Activated B cell treated with CpG ODN at 0.5 μM for 24 hours (primary cell): ENCODE measurements around the gene TRIM31. TPM values are rescaled to one million over a fixed set of nuclear protein-coding genes. Genes with fewer than 3 reads are reported as not detected.
"Not testable (repeated sequence)": the region's sequence is repeated elsewhere in the genome, so short reads cannot be mapped to it uniquely, and the experiment has no call there.

Experiments
- ATAC-seq: fragments of 200-7000 bp; cut with Tn5 transposase; one replicate; pipeline ENCODE4 v1.10.0; 2021; ENCODE audit warnings: low read depth, mild to moderate bottlenecking, moderate library complexity
- CTCF ChIA-PET: fragments of 350-600 bp; sonication (Branson Sonifier 250); formaldehyde crosslinking; loops from one replicate; lab custom pipeline; 2021; ENCODE audit warnings: antibody characterized with exemption; lab: Charles Lee
- POLR2A ChIA-PET: fragments of 350-600 bp; sonication (Branson Sonifier 250); formaldehyde crosslinking; loops from one replicate; lab custom pipeline; 2021; ENCODE audit warnings: antibody characterized with exemption; lab: Charles Lee
- DNase-seq: peaks from one replicate; pipeline ENCODE4 v3.0.0; 2022
- H3K27ac Mint-ChIP-seq: one replicate; pipeline ENCODE4 v1.8.0; 2020; ENCODE audit warnings: mixed read lengths
- H3K27me3 Mint-ChIP-seq: one replicate; pipeline ENCODE4 v1.8.0; 2021; ENCODE audit warnings: mixed read lengths
- H3K36me3 Mint-ChIP-seq: one replicate; pipeline ENCODE4 v1.8.0; 2021; ENCODE audit warnings: low read depth, mixed read lengths
- H3K4me1 Mint-ChIP-seq: one replicate; pipeline ENCODE4 v1.8.0; 2021; ENCODE audit warnings: mixed read lengths
- H3K4me3 Mint-ChIP-seq: one replicate; pipeline ENCODE4 v1.8.0; 2020; ENCODE audit warnings: mild to moderate bottlenecking, mixed read lengths
- H3K9me3 Mint-ChIP-seq: one replicate; pipeline ENCODE4 v1.8.0; 2020; ENCODE audit warnings: mixed read lengths
- CTCF ChIP-seq: fragments of 200-600 bp; IDR thresholded peaks from one replicate; pipeline ENCODE4 v1.8.0; 2022; ENCODE audit warnings: antibody characterized with exemption, mild to moderate bottlenecking
- intact Hi-C: fragments of 100-400 bp; cut with micrococcal nuclease; formaldehyde crosslinking; loops from one replicate; pipeline ENCODE4 v1.15.1; 2024
- total RNA-seq: library from RNA; stranded (reverse); gene quantifications from 2 replicates; pipeline ENCODE4 v1.2.3, GENCODE V29; 2022

TRIM31 gene
- total RNA-seq, 1 donor from 2014 or later, result not detected

DNA sequence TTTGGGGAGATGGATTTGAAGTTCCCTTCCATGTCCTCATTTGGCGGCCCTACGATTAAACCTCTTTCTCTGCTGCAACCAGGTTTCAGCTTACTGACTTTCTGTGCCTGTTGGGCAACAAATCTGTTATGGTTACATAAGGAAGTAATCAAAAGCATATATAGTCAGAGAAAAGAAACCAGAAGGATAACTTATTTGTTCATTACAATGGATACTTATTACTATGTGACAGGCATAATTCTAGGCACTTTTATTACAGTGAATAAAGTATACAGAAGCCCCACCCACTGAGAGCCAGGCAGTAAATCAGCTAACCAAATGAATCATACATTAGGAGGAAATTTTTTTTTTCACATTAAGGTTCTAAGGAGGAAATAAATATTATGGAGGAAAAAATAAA, 9.6 kb upstream of the TRIM31 start:
- Mint-ChIP-seq H3K36me3 (no peaks in the 10 kb centered on the region), H3K4me3 (no peak overlapping the region), H3K9me3 (no peaks in the 10 kb centered on the region), H3K4me1 (peaks cover 4% of the 10 kb centered on the region), H3K27me3 (peaks cover 35% of the 10 kb centered on the region), H3K27ac (no peak overlapping the region)
- no peak for TF ChIP-seq CTCF
- DNase-seq, result no peak
- no peak for ATAC-seq
- intact Hi-C loops, result no loop called here
- ChIA-PET POLR2A (no interaction called here), CTCF (interaction anchor here (1.0 to 1.6 kb wide), 2 partner anchors 9 to 11 kb away, joined by 3 to 7 read pairs; no protein-coding TSS in a partner anchor)

DNA sequence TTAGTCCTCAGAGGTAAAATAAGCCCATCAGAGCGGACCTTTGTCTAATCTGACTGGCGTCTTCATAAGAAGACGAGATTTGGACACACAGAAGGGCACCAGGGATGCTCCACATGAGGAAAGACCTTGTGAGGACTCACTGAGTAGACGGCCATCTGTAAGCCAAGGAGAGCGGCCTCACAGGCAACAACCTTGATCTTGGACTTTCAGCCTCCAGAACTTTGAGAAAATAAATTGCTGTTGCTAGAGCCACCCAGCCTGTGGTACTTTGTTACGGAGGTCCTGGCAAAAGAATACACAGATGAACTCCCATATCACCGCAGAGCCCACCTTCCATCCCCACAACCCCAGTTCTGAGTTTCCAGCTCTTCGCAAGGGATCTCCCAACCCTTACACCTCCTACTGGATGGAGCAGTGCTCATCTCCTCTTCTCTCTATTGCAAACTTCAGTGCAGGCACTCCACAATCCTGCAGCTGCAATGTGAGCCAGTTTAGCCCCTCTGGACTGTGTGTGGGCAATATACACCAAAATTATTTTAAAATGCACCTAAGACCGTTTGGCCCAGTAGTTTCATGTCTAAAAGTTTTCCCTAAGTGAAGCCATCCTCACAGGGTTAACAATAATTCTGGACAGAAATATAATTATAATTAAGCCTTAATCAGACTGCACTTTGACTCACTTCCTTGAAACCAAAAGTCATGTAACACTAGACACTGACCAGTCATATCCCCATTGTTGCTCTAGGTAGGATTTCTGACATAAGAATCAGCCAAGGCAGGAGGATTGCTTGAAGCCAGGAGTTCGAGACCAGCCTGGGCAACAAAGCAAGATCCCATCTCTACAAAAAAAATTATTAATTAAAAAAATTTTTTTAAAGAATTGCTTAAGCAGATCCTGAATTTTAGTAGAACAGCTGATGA, 8.8 kb upstream of the TRIM31 start:
- POLR2A ChIA-PET, result no interaction called here
- Mint-ChIP-seq H3K27me3 (peaks cover 30% of the 10 kb centered on the region), H3K36me3 (no peaks in the 10 kb centered on the region)

DNA sequence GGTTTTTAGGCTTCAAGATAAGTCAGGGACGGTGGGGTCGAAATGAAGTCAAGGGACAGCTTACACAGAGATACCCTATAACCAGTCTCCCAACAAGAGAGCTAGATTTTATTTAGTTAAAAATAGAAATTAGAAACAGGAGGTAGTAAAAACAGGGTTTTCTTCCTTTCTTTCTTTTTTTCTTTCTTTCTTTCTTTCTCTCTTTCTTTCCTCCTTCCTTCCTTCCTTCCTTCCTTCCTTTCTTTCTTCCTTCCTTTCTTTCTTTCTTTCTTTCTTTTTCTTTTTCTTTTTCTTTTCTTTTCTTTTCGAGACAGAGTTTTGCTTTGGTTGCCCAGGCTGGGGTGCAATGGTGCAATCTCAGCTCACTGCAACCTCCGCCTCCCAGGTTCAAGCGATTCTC, 5.8 kb upstream of the TRIM31 start:
- H3K4me3 Mint-ChIP-seq, H3K27ac Mint-ChIP-seq, DNase-seq, H3K4me1 Mint-ChIP-seq, ATAC-seq, intact Hi-C loops, H3K9me3 Mint-ChIP-seq, H3K36me3 Mint-ChIP-seq, POLR2A ChIA-PET, CTCF ChIA-PET: not testable (repeated sequence)
- peaks cover 37% of the 10 kb centered on the region for H3K27me3 Mint-ChIP-seq

More for the DNA sequence above, 8.8 kb upstream of the TRIM31 start:
- ATAC-seq (no peak), DNase-seq (no peak)
- CTCF ChIA-PET, result interaction anchor here (1.0 to 1.6 kb wide), 2 partner anchors 10 to 12 kb away, joined by 3 to 7 read pairs; no protein-coding TSS in a partner anchor
- H3K9me3 Mint-ChIP-seq, result no peaks in the 10 kb centered on the region
- no peaks in the 10 kb centered on the region for H3K4me1 Mint-ChIP-seq
- intact Hi-C loops, result no loop called here
- H3K27ac Mint-ChIP-seq, result no peak overlapping the region
- no peak overlapping the region for H3K4me3 Mint-ChIP-seq
- no peak for TF ChIP-seq CTCF

- H3K27me3 Mint-ChIP-seq, result peaks cover 43% of the 10 kb centered on the region
- TF ChIP-seq CTCF, result no peak
These were observed 3.8 kb upstream of the TRIM31 start for GRCh38 chr6:30116724-30117123.

DNA sequence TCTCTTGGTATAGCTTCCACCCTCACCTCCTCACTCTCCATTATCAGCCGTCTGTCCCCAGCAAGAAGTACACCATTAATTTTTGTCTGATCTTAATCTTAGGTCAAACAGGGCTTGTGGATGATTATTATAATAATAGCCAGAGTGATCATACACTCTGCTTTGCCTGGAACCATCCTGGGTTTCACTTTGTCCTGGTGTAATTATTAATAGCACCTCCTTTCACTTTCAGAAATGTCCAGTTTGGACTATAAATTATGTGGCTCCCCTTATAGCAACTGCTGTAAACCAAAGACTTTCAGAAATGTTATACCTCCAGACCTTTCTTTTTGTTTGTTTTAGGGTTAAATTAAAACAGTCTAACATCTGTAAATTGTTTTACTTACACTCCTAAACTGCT, 951 bp upstream of the TRIM31 start:
- CTCF ChIA-PET, result no interaction called here
- ATAC-seq (no peak), DNase-seq (no peak)
- Mint-ChIP-seq H3K36me3 (no peaks in the 10 kb centered on the region), H3K4me3 (no peak overlapping the region), H3K9me3 (no peaks in the 10 kb centered on the region), H3K4me1 (no peaks in the 10 kb centered on the region), H3K27ac (no peak overlapping the region), H3K27me3 (peaks cover 44% of the 10 kb centered on the region)
- POLR2A ChIA-PET, result no interaction called here
- no peak for TF ChIP-seq CTCF
- intact Hi-C loops, result no loop called here

More at GRCh38 chr6:30116724-30117123, 3.8 kb upstream of the TRIM31 start:
- no peak for DNase-seq
- ChIA-PET CTCF (interaction anchor here (0.6 kb wide), 1 partner anchor 8 kb away, joined by 3 read pairs; no protein-coding TSS in a partner anchor), POLR2A (no interaction called here)
- no peaks in the 10 kb centered on the region for H3K9me3 Mint-ChIP-seq
- H3K4me3 Mint-ChIP-seq, result no peak overlapping the region
- no peak overlapping the region for H3K27ac Mint-ChIP-seq
- H3K36me3 Mint-ChIP-seq, result no peaks in the 10 kb centered on the region
- H3K4me1 Mint-ChIP-seq, result no peaks in the 10 kb centered on the region
- intact Hi-C loops, result no loop called here
- ATAC-seq, result no peak
